ENCODE results near the gene LPIN1.
"Not testable (repeated sequence)": the region's sequence is repeated elsewhere in the genome, so short reads cannot be mapped to it uniquely, and the experiment has no call there.

LPIN1 gene

DNA sequence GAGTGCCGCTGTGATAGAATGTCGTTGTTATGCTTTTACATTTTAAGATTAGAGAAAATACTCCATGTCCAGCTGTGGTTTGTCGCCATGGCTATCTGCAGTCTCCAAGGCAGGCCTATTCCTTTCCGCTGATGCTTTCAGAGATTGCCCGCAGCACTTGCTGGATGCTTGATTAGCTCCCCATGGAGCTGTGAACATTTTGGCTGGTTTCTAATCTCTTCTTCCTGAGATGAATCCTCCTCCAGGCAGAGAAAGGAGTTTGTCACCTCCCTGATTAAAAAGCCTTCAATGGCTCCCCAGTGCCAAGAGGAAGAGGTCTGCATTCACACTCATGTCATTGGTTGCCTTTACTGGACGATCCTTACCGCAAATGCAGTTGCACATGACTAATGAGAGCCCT is 32.6 kb upstream of the LPIN1 start:
- FAIRE-seq (no peak), DNase-seq (ENCODE audit: low spot score) (no peak)

DNA sequence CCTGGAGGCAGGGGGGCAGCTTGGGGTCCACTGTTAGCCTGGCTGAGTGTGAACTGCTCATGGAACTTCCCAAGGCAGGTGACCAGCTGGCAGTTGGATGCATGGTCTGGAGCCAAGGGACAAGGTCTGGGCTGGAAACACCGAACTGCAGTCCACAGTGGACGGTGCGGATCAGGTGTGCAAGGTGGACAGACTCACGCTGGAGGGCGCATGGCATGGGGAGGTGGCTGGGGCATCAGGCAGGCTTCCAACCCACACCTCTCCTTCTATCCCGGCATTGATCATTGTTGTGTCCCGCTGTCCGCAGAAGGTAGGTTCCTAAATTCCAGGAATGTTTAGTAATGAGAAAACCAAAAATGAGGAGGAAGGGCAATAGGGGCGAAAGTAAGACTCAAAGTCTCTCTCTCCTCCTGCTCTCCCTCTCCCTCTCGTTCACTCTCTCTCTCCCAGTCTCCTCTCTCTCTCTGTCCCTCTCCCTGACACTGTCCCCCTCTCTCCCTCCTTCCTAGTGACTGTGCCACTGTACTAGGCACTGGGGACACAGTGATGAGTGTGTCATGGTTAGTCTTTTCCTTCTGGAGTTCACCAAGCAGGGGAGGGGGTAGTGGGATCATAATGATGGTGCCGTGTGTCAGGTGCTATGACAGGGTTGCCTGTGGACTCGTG is 30.3 kb upstream of the LPIN1 start:
- FAIRE-seq (no peak), DNase-seq (ENCODE audit: low spot score) (no peak)

DNA sequence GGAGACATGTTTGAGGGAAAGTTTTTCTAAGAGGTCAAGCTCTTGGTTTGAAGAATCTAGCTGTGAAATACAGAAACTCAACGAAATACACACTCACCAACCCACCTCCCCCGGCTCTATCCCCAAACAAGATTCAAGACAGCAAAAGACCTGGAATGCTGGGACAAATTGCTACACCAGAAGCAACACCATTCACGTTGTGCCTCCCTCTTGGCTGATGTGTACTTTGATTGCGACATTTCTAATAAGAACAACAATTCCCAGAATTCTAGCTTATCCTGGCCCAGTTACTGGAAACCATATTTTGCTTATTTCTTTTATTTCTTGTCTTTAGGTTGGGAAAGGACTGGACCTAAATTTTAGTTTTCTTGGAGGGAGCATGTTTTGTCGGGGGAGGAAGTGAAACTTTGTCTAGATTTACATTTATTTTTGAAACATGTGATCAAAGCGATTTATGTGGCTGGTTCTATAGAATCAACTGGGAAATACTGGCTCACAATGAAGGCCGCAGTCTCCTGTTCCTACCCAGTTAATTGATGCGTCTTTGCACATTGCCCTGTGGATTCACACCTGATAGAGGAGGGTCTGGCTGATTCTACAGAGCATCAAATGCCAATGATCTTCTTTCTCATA is 29.6 kb upstream of the LPIN1 start:
- DNase-seq (ENCODE audit: low spot score) (no peak), FAIRE-seq (no peak)

DNA sequence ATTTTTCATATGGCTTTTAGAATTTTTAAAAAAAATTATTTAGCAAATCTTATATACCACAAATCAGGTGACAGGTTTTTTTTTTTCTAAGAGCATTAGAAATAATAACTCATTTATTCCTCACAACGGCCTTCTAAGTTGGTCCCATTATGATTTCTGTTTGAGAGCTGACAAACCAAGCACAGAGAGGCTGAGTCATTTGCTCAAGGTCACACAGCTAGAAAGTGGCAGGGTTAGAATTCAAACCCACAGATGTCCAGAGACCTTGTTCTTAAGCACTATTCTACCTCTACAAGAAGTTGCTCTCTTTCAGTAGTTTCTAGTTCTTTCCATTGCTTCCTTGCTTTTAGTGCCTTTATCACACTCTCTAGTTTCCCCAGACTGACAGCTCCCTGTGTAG is 28.8 kb upstream of the LPIN1 start:
- FAIRE-seq, result no peak

DNA sequence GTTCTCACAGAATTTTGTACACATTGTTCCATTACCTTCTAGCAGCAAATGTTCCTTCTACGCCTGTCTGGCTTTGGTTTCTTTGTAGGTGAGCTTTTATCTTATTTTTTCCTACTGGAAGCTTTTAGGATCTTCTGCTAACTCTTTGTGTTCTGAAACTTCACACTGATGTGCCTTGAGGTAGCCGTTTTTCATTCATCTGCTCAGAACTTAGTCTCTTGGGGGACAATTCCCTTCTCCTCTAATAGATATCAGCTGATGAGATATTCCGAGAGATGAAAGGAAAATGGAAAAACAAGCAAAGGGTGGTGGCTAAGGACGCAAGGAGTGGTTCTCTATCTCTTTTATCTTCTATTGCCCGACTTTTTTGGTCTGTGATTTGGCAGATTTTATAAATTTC is 27.8 kb upstream of the LPIN1 start:
- no peak for FAIRE-seq
- no peak for DNase-seq (ENCODE audit: low spot score)

More for the DNA sequence above, 28.8 kb upstream of the LPIN1 start:
- no peak for DNase-seq (ENCODE audit: low spot score)

DNA sequence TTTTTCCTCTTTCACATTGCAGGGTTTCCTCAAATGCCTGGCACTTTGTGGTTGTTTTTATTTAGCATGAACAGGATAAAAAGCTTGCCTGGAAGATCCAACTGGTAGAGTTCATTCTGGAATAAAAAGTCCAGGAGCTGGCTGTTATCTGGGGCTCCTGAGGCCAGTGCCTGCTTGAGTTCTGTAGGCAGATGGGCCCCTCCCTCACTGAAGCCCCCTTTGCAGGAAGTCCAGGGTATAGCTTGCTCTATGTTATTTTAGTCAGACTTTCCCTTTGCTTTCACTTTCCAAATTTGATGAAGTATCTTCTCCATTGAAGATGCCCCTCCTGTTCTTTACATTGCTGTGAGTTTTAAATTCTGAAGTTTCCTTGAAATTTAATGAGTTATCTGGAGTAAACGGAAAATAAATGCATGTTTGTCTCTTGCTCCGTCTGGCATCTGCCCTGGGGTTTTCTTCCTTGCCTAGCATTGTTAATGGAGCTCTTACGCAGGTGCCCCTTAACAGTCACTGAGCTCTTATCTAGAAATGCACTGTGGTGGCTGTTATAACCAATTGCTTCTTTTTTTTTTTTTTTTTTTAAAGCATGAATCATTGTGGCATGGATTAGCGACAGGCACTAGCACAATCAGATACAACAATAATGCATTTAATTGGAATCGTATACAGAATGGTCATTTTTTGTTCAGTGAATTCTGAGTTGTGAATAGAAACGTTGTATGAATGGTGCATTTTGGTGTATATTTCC is 27.0 kb upstream of the LPIN1 start:
- DNase-seq (ENCODE audit: low spot score) (no peak), FAIRE-seq (no peak)

DNA sequence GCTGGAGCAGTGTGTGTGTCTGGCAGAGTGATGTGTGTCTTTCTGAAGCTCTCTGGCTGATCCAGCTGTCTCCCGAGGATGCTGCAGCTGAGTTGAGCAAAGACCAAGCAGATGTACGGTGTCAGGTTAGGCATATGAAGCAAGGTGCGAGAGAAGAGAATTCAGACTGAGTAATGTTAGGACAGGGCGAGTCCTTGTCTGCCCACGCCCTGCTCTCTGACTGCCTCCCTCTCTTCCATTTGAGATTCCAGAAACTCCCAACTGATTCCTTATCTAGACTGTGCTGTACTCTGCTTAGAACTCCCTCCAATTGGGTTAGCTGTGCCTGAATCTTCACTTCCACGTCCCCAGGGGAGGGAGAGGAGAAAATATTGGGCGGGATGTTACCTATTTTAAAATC is 25.7 kb upstream of the LPIN1 start:
- FAIRE-seq, result no peak
- DNase-seq (ENCODE audit: low spot score), result no peak

DNA sequence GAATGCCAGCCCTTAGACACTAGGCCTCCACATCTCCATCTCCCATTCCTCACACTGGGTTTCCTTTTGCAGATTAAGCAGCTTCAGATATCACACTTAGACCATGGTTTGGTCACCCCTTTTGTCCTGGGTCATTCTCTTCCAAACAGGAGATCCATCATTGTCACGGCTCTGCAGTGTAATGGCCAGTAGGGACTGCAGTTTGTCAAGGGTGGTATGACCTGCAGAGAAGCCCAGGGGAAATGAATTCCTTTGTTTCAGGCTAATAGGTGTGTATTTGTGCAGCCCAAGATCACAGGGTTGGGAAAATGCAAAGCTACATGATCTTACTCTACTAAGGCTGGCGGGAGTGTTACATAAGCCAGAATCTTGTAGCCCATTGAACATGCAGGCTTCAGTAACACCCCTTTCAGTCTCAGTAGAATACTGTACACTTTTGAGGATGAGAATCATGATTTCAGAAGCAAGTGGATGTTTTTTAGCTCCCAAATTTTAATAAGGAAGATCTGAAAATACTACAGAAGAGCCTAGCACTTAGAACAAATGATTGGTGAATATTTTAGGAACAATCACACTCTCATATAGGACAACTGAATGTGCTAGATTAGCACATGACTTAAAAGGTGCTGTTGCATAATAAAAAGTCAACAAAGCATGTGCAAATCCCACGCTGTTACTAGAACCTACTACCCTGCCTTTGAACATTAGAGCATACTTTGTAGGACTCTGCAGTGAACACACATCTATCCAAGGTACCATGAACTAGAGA is 24.0 kb upstream of the LPIN1 start:
- DNase-seq (ENCODE audit: low spot score), result no peak
- FAIRE-seq, result no peak

DNA sequence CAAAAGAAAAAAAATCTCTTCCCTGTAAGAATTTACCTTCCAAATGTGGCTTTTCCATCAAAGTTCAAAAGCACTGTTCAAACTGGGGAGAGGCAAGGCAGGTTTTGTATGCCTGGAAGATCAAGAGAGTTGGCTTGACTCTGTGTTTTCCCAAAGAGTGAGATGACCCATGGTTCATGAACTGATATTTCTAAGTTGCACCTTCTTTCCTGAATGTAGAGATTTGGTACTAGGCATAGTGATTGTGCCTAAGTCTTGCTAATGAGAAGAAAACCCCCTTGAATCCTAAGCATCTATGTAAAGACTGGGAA is 23.4 kb upstream of the LPIN1 start:
- FAIRE-seq (no peak), DNase-seq (ENCODE audit: low spot score) (no peak)

DNA sequence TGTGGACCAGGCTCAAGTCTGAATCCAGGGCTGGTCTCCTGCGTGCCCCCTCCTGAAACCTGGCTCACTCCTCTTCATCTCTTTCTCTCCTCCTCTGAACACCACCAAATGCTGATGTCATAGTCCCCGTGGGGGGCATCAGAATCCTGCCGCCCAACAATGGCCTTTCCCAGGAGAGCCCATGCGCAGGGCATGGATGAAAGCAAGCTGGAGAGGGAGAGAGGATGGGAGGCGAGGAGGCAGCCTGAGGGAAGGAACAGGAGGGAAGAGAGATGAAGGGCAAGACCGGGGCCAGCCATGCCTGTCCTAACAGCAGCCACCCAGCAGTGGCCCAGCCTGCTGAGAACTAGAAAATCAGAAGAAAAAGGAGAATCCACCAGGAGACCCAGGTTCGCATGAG is 22.3 kb upstream of the LPIN1 start:
- DNase-seq (ENCODE audit: low spot score) (no peak), FAIRE-seq (no peak)

DNA sequence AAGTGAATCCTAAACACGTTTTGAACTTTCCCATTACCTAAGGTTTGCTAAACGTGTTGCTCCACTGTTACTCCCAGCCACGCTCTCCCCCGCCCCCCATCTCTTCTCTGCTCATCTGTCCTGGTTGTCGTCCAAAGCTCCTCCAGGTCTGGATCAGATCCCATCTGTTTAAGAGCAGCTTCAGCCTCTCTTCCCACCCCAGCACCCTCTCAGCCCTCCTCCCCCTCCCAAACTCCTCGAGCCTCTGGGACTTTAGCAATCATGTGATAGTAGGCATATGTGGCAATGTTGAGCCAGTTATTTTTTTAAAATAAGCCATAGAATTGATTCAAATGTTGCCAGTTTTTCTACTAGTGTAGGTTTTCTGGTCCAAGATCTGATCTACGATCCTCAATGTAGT is 20.0 kb upstream of the LPIN1 start:
- DNase-seq (ENCODE audit: low spot score) (no peak), FAIRE-seq (no peak)

DNA sequence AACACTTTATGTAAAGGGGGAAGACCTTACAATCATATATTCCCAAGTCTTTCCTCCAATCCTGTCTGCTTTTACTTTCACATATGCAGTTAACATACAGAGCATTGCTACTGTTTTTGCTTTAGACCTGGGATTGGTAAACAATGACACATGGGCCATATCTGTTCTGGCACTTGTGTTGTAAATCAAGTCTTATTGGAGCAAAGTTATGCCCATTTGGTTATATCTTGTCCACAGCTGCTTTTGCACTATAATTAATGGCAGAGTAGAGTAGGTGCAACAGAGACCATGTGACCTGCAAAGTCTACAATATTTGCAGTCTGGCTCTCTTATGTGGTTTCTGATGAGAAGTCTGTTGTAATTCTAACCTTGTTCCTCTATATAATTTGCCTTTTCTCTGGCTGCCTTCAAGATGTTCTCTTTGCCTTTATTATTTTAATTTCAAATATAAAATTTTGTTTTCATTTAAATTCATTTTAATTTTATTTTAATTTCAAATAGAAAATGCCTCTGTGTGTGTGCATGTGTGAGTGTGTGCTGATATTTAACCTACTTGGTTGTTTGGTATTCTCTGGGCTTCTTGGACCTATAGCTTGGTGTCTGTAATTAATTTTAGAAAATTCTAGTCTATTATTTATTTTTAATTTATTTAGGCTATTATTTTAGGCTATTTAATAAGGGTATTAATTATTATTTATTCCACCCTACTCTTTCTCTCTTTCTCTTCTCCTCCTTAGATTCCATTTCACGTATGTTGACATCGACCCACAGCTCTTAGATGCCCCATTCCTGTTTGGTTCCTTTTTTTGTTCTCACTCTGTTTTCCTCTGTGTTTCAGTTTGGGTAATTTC is 16.8 kb upstream of the LPIN1 start:
- FAIRE-seq (no peak), DNase-seq (ENCODE audit: low spot score) (no peak)

DNA sequence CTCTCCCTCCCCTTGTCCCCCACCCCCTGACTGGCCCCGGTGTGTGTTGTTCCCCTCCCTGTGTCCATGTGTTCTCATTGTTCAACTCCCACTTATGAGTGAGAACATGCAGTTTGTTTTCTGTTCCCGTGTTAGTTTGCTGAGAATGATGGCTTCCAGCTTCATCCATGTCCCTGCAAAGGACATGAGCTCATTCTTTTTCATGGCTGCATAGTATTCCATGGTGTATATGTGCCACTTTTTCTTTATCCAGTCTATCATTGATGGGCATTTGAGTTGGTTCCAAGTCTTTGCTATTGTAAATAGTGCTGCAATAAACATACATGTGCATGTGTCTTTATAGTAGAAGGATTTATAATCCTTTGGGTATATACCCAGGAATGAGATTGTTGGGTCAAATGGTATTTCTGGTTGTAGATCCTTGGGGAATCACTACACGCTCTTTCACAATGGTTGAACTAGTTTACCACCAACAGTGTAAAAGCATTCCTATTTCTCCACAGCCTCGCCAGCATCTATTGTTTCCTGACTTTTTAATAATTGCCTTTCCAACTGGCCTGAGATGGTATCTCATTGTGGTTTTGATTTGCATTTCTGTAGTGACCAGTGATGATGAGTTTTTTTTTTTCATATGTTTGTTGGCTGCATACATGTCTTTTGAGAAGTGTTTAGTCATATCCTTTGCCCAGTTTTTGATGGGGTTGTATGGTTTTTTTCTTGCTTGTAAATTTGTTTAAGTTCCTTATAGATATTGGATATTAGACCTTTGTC is 15.0 kb upstream of the LPIN1 start:
- not testable (repeated sequence) for DNase-seq (ENCODE audit: low spot score); FAIRE-seq

DNA sequence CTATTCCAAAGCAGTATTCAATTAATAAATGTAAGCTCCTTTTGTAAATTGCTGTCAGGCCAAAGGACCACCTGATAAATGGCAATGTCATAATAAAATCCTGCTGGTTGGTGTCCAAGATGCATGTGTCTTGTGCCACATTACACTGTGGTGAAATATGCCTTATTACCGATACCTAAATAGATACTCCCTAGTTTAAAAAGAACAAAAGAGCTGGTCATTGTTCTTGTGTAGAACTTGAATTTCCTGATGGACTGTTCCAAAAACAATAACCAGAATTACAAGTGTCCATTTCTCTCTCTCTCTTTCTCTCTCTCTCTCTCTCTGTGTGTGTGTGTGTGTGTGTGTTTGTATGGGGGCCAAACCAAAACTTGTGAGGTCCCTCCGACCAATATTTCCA is 13.8 kb upstream of the LPIN1 start:
- DNase-seq (ENCODE audit: low spot score), result no peak
- FAIRE-seq, result no peak

DNA sequence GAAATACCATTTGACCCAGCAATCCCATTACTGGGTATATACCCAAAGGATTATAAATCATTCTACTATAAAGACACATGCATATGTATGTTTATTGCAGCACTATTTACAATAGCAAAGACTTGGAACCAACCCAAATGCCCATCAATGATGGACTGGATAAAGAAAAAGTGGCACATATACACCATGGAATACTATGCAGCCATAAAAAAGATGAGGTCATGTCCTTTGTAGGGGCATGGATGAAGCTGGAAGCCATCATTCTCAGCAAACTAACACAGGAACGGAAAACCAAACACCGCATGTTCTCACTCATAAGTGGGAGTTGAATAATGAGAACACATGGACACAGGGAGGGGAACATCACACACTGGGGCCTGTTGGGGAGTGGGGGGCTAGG is 8.6 kb upstream of the LPIN1 start:
- not testable (repeated sequence) for FAIRE-seq; DNase-seq (ENCODE audit: low spot score)

DNA sequence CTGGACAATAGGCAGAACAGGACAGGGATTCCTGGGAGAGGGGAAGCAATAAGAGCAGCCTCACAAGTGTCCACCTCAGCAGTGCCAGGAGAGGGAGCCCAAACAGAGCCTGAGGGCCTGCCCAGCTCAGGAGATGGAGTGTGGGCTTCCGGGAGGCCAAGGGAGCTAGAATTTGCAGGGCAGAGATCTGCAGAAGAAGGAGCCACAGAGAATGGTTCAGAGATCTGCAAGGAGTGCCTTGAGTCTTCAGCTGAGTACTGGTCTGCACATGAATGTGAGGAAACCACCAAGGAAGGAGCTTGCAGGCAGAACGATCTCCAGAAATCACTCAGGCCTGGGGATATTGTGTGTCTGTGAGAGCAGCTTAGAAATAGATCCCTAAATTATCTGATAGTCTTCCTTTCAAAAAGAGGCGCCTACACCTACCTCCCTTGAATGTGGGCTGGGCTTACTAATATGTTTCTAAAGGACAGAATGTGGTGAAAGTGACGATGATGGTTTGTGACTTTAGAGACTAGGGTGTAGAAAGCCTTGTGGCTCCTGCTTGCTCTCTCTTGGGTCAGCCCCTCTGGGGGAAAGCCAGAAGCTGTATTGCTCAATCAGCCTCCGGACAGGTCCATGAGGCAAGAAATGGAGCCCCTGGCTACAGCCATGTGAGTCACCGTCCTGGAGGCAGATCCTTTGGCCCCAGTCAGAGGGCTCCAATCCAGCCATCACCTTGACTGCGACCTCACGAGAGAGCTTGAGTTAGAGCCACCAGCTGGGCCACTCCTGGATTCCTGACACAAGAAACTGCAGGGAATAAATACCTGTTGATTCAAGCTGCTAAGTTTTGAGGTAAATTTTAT is 7.6 kb upstream of the LPIN1 start:
- FAIRE-seq (peak; percentile 29), DNase-seq (ENCODE audit: low spot score) (peak; percentile 69)

DNA sequence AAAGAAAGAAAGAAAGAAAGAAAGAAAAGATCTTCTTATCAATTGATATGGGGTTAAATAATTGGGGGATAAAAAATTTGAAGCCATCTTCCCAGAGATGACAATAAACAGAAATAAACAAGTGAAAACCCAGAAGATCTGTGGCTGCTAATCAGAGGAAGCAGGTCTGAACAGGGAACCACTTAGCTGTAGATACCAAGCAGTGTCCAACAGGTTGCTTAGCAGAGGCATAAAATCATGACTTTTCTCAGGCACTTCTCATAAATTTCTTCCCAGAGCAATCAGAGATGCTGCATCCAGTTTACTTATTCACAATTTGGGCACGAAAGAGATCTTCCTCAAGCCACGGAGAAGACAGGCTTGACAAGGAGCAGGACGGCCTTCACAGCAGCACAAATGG is 5.7 kb upstream of the LPIN1 start:
- FAIRE-seq (no peak), DNase-seq (ENCODE audit: low spot score) (no peak)

DNA sequence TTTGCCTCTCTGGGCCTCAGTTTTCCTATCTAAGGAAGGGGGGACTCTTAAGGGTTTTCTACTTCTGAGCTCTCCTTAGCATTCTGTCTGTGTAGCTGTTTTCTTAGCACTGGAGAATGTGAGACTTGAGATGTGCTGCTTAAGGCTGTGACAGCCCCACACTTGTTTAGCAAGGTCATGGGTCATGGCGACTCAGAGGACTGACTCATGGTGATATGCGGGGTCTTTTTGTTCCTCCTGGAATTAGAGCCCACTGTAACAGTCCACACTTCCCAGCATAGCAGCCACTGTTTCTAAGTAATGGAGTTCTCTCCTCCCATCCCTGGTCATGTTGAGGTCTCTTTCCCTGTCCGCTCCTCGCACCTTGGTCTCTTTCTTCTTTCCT is 4.1 kb upstream of the LPIN1 start:
- DNase-seq (ENCODE audit: low spot score), result peak; percentile 16
- FAIRE-seq, result no peak

DNA sequence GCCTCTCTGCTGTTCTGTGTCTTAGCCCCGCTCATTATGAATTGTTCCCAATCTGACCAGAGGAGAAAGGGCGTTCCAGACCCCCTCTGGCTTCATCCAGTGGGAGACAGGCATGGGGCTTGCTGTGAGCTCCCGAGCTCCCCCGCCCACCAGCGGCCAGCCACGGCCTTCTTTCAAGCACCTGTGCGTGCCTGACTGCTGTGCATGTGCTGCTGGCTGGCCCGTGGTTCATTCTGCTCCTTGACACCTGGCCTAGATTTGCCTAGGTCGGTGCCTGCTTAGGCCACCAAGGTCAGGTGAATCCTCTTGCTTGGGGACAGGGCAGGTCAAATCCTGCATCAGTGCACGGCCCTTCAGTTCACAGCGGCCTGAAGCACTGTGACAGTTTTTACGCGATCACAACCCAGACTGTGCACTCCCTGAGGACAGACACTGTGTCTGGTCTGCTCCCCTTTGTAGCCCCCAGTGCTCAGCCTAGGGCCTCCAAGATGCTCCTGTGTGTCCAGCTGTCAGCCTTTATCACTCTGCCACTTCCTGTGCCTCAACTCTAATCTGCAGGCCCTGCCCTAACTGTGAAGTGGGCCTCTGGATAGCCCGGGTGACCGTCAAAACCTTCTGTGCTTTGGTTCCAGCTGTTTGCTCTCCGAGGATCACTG is 3.6 kb upstream of the LPIN1 start:
- no peak for DNase-seq (ENCODE audit: low spot score)
- no peak for FAIRE-seq

Data from RCC 7860 (cell line).